SJCRH30 (cell line): ENCODE measurements around the gene COL20A1. TPM values are rescaled to one million over a fixed set of nuclear protein-coding genes. Genes with fewer than 3 reads are reported as not detected.

Experiments used
- DNase-seq, 2 experiments: peaks; one replicate each; pipeline ENCODE4 v3.0.0-alpha.2; 2015 to 2020
- H3K27ac ChIP-seq: fragments of 250-450 bp; sonication (Bioruptor Pico); 2 replicates; pipeline ENCODE4 v1.5.1; 2020; ENCODE audit warnings: mild to moderate bottlenecking, moderate library complexity
- H3K27me3 ChIP-seq: fragments of 250-450 bp; sonication (Bioruptor Pico); 2 replicates; pipeline ENCODE4 v1.5.1; 2020; ENCODE audit warnings: mild to moderate bottlenecking, moderate library complexity
- H3K36me3 ChIP-seq: fragments of 250-450 bp; sonication (Bioruptor Pico); 2 replicates; pipeline ENCODE4 v1.5.1; 2020; ENCODE audit warnings: mild to moderate bottlenecking, moderate library complexity
- H3K4me1 ChIP-seq: fragments of 250-450 bp; sonication (Bioruptor Pico); 2 replicates; pipeline ENCODE4 v1.5.1; 2020; ENCODE audit warnings: mild to moderate bottlenecking, moderate library complexity
- H3K4me3 ChIP-seq: fragments of 250-450 bp; sonication (Bioruptor Pico); 2 replicates; pipeline ENCODE4 v1.5.1; 2020; ENCODE audit warnings: mild to moderate bottlenecking, moderate library complexity
- H3K9me3 ChIP-seq: fragments of 250-450 bp; sonication (Bioruptor Pico); replicated peaks from 2 replicates; pipeline ENCODE4 v1.5.1; 2020; ENCODE audit warnings: mild to moderate bottlenecking, moderate library complexity
- total RNA-seq: library from RNA; depleted of rRNA; stranded (reverse); fragments of >200 nt; shearing (Covaris generic); gene quantifications from 2 replicates; pipeline ENCODE4 v1.2.3, GENCODE V29; 2014

The COL20A1 gene
- total RNA-seq, 1 experiment from 2014 or later: not detected

- H3K4me1 ChIP-seq: peaks cover 27% of the 10 kb centered on the region
- H3K9me3 ChIP-seq: no peaks in the 10 kb centered on the region
- no peak overlapping the region for H3K27ac ChIP-seq
- H3K27me3 ChIP-seq: peaks cover 77% of the 10 kb centered on the region
- peak in 1 of 2 experiments; percentile 51 for DNase-seq
- H3K36me3 ChIP-seq: no peaks in the 10 kb centered on the region
- H3K4me3 ChIP-seq: no peak overlapping the region
Measured at GRCh38 chr20:63255931-63256704, 36.9 kb upstream of the COL20A1 start.

GRCh38 chr20:63256954-63257353 lies 36.0 kb upstream of the COL20A1 start:
- no peak for DNase-seq
- no peak overlapping the region for H3K27ac ChIP-seq
- H3K9me3 ChIP-seq: no peaks in the 10 kb centered on the region
- H3K27me3 ChIP-seq: peaks cover 81% of the 10 kb centered on the region
- H3K4me3 ChIP-seq: no peak overlapping the region
- H3K4me1 ChIP-seq: peaks cover 35% of the 10 kb centered on the region
- H3K36me3 ChIP-seq: no peaks in the 10 kb centered on the region

- Histone ChIP-seq H3K9me3 (no peaks in the 10 kb centered on the region), H3K27me3 (peaks cover 77% of the 10 kb centered on the region), H3K27ac (no peak overlapping the region), H3K4me3 (no peak overlapping the region), H3K36me3 (no peaks in the 10 kb centered on the region), H3K4me1 (peaks cover 34% of the 10 kb centered on the region)
- DNase-seq: no peak
Measured at GRCh38 chr20:63257629-63258028, 35.4 kb upstream of the COL20A1 start.

- Histone ChIP-seq H3K9me3 (no peaks in the 10 kb centered on the region), H3K27ac (no peak overlapping the region), H3K36me3 (no peaks in the 10 kb centered on the region), H3K27me3 (peaks cover 77% of the 10 kb centered on the region), H3K4me1 (peaks cover 25% of the 10 kb centered on the region), H3K4me3 (no peak overlapping the region)
- no peak for DNase-seq
Measured at GRCh38 chr20:63258781-63259180, 34.2 kb upstream of the COL20A1 start.

GRCh38 chr20:63259734-63260460 lies 33.1 kb upstream of the COL20A1 start:
- Histone ChIP-seq H3K27me3 (peaks cover 81% of the 10 kb centered on the region), H3K36me3 (no peaks in the 10 kb centered on the region), H3K9me3 (no peaks in the 10 kb centered on the region), H3K27ac (no peak overlapping the region), H3K4me1 (peaks cover 26% of the 10 kb centered on the region), H3K4me3 (no peak overlapping the region)
- DNase-seq: no peak

GRCh38 chr20:63260521-63260920 lies 32.5 kb upstream of the COL20A1 start:
- Histone ChIP-seq H3K9me3 (no peaks in the 10 kb centered on the region), H3K27me3 (peaks cover 75% of the 10 kb centered on the region), H3K4me1 (peaks cover 26% of the 10 kb centered on the region), H3K4me3 (no peak overlapping the region), H3K27ac (no peak overlapping the region), H3K36me3 (no peaks in the 10 kb centered on the region)
- DNase-seq: no peak

GRCh38 chr20:63261060-63261794 lies 31.8 kb upstream of the COL20A1 start:
- Histone ChIP-seq H3K27me3 (peaks cover 68% of the 10 kb centered on the region), H3K4me1 (peaks cover 33% of the 10 kb centered on the region), H3K36me3 (no peaks in the 10 kb centered on the region), H3K9me3 (no peaks in the 10 kb centered on the region), H3K27ac (no peak overlapping the region), H3K4me3 (no peak overlapping the region)
- DNase-seq: peak in 1 of 2 experiments; percentile 62

GRCh38 chr20:63261795-63262528 lies 31.0 kb upstream of the COL20A1 start:
- DNase-seq: no peak
- no peak overlapping the region for H3K4me3 ChIP-seq
- H3K27me3 ChIP-seq: peaks cover 60% of the 10 kb centered on the region
- H3K27ac ChIP-seq: no peak overlapping the region
- no peaks in the 10 kb centered on the region for H3K36me3 ChIP-seq
- H3K9me3 ChIP-seq: no peaks in the 10 kb centered on the region
- peaks cover 37% of the 10 kb centered on the region for H3K4me1 ChIP-seq

GRCh38 chr20:63262836-63263235 lies 30.1 kb upstream of the COL20A1 start:
- Histone ChIP-seq H3K27me3 (peaks cover 60% of the 10 kb centered on the region), H3K4me3 (no peak overlapping the region), H3K4me1 (peaks cover 46% of the 10 kb centered on the region)

GRCh38 chr20:63264000-63264399 lies 29.0 kb upstream of the COL20A1 start:
- H3K9me3 ChIP-seq: no peaks in the 10 kb centered on the region
- no peaks in the 10 kb centered on the region for H3K36me3 ChIP-seq
- no peak overlapping the region for H3K27ac ChIP-seq
- no peak overlapping the region for H3K4me3 ChIP-seq
- DNase-seq: no peak
- H3K27me3 ChIP-seq: peaks cover 48% of the 10 kb centered on the region
- peaks cover 57% of the 10 kb centered on the region for H3K4me1 ChIP-seq

More at GRCh38 chr20:63262836-63263235, 30.1 kb upstream of the COL20A1 start:
- Histone ChIP-seq H3K27ac (no peak overlapping the region), H3K9me3 (no peaks in the 10 kb centered on the region), H3K36me3 (no peaks in the 10 kb centered on the region)
- DNase-seq: no peak

GRCh38 chr20:63264519-63264918 lies 28.5 kb upstream of the COL20A1 start:
- DNase-seq: peak in 1 of 2 experiments; percentile 56
- peaks cover 60% of the 10 kb centered on the region for H3K4me1 ChIP-seq

GRCh38 chr20:63265891-63266515 lies 27.0 kb upstream of the COL20A1 start:
- Histone ChIP-seq H3K27ac (no peak overlapping the region), H3K4me3 (no peak overlapping the region), H3K27me3 (peaks cover 28% of the 10 kb centered on the region), H3K36me3 (no peaks in the 10 kb centered on the region), H3K4me1 (peaks cover 64% of the 10 kb centered on the region), H3K9me3 (no peaks in the 10 kb centered on the region)
- DNase-seq: peak; percentile 89 to 94

More at GRCh38 chr20:63264519-63264918, 28.5 kb upstream of the COL20A1 start:
- H3K4me3 ChIP-seq: no peak overlapping the region
- no peaks in the 10 kb centered on the region for H3K36me3 ChIP-seq
- no peak overlapping the region for H3K27ac ChIP-seq
- no peaks in the 10 kb centered on the region for H3K9me3 ChIP-seq
- H3K27me3 ChIP-seq: peaks cover 43% of the 10 kb centered on the region

GRCh38 chr20:63267691-63268090 lies 25.3 kb upstream of the COL20A1 start:
- Histone ChIP-seq H3K4me1 (peaks cover 66% of the 10 kb centered on the region), H3K27ac (no peak overlapping the region), H3K27me3 (peaks cover 17% of the 10 kb centered on the region), H3K9me3 (no peaks in the 10 kb centered on the region), H3K36me3 (no peaks in the 10 kb centered on the region), H3K4me3 (no peak overlapping the region)
- peak; percentile 77 to 82 for DNase-seq

- no peak for DNase-seq
- peaks cover 66% of the 10 kb centered on the region for H3K4me1 ChIP-seq
- peaks cover 13% of the 10 kb centered on the region for H3K27me3 ChIP-seq
- no peak overlapping the region for H3K27ac ChIP-seq
- no peaks in the 10 kb centered on the region for H3K36me3 ChIP-seq
- H3K9me3 ChIP-seq: no peaks in the 10 kb centered on the region
- peak overlapping the region; percentile 0; the same call in 1 of the 2 replicates for H3K4me3 ChIP-seq
Measured at GRCh38 chr20:63268256-63268655, 24.7 kb upstream of the COL20A1 start.
